Mucosa of gallbladder (tissue), 1 donor: ENCODE measurements around the gene CLDND1. TPM values are rescaled to one million over a fixed set of nuclear protein-coding genes. Genes with fewer than 3 reads are reported as not detected.
"Not testable (repeated sequence)": the region's sequence is repeated elsewhere in the genome, so short reads cannot be mapped to it uniquely, and the experiment has no call there.

ENCODE experiments used
- DNase-seq: peaks from one replicate; pipeline ENCODE4 v3.0.0-alpha.2; 2020; ENCODE audit warnings: low spot score
- total RNA-seq: library from RNA; stranded (reverse); gene quantifications from one replicate; pipeline ENCODE4 v1.2.1, GENCODE V29; 2021
- donor health status: DM: no; HTN: no; CAD: no.

Gene CLDND1
- total RNA-seq = 69.4 TPM

DNA sequence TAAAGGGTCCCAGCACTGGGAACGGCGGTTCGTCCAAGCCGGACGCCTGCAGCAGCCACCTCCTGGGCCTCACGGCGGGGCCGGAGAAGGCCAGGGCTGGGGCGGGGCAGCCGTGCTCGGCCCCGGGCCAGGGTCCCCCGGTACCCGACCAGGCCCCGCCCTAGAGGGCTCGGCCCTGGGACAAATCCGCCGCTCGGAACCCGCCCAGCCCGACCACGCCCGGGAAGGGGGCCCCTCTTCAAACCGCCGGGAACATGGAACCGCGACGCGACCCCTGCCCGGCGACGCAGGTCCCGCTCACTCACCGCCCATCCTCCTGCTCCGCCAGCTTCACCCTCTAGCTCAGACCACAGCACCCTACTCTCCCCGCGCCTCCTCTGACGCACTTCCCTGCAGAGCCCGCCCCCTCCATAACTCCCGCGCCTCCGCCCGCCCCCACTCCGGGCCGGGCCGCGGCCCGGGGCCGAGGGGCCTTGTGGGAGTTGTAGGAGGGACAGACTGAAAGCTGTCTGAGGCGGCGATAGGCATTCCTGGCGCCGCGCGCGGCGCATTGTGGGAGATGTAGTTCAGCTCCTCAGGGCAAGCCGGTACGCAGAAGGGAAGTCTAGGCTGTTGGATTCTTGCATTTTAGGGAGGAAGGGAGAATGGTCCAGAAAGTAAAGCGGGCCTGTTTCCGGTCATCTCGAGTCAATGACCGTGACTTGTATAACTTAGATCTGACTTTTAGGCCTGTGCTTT is at the start of gene CLDND1:
Gene CLDND1 (minus strand): TSS at position 359 of the 738 bp plus-strand sequence. CDS start 1,478 bp downstream, outside the sequence.
- peak; percentile 97 for DNase-seq

DNA sequence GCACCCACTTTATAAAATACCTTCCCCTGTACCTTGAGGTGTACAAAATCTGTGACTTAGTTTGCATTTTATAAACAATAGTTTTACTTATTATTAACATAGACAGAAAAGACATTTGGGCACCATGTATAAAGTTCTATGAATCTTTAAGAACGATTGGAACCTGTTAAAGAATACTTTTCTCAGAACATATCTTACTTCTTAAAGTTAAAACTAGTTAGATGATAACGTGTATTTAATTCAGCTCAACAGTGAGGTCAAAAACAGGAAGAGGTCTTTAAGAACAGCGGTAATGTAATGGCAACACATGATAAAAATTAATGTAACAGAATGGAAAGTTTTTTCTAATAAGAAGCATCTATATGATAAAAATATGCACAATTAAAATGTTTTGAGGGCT is 45.7 kb upstream of the CLDND1 start:
- no peak for DNase-seq

- no peak for DNase-seq
These were observed 45.1 kb upstream of the CLDND1 start for GRCh38 chr3:98567666-98568270.

GRCh38 chr3:98565843-98566242 is 43.1 kb upstream of the CLDND1 start:
- no peak for DNase-seq

DNA sequence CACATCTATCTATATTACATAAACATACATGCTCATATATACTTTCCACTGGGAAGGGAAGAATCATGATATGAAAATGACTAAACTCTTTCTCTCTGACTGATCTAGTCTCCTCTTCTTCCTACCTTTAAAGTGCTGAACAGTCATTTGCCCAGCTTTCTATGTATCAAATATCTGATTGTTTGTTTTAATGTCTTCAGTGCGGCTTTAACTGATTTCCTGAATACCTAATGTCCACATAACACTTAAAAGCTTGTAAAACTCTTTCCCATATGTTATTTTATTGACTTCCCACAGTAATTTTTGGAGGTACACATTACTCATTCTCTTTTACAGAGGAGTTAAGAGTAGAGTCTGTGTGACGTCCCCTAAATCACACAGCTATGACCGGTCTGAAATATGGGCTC is 42.5 kb upstream of the CLDND1 start:
- DNase-seq = no peak

DNA sequence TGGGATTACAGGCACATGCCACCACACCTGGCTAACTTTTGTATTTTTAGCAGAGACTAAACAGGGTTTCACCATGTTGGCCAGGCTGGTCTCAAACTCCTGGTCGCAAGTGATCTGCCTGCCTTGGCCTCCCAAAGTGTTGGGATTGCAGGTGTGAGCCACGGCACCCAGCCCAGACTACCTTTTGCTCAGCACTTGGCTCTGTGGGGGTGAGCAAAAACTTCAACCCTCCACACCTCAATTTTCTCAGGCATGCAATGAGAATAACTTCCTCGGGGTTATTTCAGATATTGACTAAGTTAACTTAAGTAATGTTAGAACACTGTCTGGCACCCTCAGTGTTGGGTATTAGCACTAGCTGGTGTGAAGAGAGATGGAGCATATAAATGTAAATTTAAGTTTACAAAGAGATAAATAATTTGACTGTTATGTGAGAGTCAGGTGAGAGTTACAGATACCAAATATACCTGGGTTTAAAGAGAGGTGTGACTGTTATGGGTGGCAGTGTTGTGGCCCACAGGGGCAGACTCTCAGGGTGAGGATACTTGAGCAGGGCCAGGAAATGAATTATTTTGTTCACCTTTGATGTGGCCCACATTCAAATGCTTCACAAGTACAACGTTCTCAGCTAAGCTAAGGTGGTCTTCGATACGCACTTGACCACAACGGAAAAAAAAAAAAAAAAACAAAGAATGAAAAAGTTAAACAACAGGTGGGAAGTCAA is 41.7 kb upstream of the CLDND1 start:
- no peak for DNase-seq

DNA sequence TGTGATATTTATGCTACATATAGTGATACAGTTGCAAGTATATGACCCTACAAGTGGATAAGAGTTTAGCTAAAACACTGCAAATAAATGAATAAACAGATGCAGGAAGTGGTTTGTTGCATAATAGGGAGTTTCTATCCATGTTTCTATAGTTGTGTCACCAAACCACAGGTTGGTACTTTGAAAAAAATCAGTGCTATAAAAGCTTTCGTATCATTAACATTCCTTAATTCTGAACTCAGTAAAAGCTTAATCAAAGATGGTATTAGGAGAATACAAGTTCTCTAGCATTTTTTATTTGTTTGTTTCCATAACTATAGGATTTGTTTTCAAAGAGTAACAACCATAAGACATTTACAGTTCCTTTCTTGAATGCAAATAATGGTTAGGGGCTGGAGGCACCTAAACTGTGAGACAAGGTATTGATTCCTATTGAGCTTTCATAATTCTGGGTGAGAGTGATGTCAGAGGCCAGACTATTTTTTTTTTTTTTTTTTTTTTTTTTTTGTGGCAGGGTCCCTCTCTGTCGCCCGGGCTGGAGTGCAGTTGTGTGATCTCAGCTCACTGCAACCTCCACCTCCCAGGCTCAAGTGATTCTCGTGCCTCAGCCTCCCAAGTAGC is 41.1 kb upstream of the CLDND1 start:
- no peak for DNase-seq

GRCh38 chr3:98561727-98562521 is 39.2 kb upstream of the CLDND1 start:
- no peak for DNase-seq

DNA sequence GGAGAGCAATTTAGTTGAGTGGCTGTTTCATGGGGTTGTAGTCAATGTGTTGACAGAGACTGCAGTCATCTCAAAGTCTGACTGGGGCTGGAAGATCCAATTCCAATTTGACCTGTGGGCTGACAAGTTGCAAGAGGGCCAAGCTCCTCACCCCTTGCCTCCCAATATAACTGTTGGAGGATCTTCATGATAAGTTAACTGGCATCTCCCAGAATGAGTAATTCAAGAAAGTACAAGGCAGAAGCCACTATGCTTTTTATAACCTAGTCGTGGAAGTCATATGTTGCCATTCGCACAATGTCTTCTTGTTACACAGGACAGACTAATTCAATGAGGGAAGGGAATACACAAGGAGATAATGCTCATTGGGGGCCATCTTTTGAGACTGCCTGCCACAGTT is 38.2 kb upstream of the CLDND1 start:
- no peak for DNase-seq

DNA sequence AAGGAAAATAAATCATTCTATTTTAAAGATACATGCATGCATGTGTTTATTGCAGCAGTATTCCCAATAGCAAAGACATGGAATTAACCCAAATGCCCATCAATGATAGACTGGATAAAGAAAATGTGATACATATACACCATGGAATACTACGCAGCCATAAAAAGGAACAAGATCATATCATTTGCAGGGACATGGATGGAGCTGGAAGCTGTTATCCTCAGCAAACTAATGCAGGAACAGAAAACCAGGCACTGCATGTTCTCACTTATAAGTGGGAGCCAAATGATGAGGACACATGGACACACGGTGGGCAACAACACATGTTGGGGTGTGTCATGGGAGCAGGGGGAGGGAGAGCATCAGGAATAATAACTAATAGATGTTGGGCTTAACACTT is 37.1 kb upstream of the CLDND1 start:
- not testable (repeated sequence) for DNase-seq

GRCh38 chr3:98558100-98558827 is 35.6 kb upstream of the CLDND1 start:
- no peak for DNase-seq

GRCh38 chr3:98557324-98558010 is 34.8 kb upstream of the CLDND1 start:
- no peak for DNase-seq

GRCh38 chr3:98556164-98557130 is 33.7 kb upstream of the CLDND1 start:
- DNase-seq = no peak

DNA sequence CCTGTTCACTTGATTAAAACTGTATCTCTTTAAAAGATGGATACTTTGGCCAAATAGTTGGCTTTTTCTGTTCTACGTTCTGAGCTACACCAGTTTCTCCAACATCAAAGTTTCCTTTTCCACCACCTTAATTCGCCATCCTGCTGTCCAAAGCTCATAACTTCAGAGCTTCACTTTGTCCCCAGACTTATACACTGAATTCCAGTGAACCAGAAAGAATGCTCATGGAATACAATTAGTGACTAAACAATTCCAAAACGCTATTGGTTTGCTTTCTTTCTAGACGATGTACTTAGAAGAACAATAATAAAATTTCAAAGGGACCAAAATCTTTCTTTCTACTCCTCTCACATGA is 32.3 kb upstream of the CLDND1 start:
- no peak for DNase-seq

- no peak for DNase-seq
These were observed 31.9 kb upstream of the CLDND1 start for GRCh38 chr3:98554580-98554979.

GRCh38 chr3:98553753-98554152 is 31.1 kb upstream of the CLDND1 start:
- no peak for DNase-seq

DNA sequence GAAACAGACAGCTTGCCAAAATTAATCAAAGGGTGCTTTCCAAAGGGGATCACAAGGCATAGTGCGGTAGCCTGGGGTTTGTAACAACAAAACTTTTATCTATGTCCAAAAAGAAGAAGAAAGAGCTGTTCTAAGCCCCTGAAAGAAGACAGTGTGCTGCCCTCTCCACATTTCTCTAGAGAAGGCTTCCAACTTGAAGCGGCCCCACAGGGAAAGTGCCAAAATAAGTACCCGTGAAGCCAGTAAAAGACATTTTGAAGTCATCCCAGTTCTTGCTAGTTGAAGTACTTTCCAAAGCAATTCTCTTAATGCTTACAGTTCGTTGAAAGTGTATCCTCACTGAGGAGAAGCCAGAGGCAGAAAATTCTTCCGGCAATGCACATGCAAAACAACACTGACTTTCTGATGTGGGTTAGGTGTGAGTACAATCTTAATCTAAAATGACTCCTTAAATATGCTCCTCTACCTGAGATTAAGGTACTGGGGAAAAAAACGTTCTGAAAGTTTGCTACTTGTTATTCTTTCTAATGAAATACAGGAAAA is 30.4 kb upstream of the CLDND1 start:
- DNase-seq = no peak

GRCh38 chr3:98552232-98553020 is 29.7 kb upstream of the CLDND1 start:
- DNase-seq = no peak
